GM18907 (cell line): ENCODE data around the gene FAM219A.

Source experiments
- ATAC-seq: cut with Tn5 transposase; IDR thresholded peaks from one replicate; pipeline ENCODE4 v1.9.1; 2021; ENCODE audit warnings: mild to moderate bottlenecking, moderate library complexity; ENCODE audit not compliant: unreplicated experiment

The FAM219A gene

GRCh38 chr9:34405719-34406118 lies 52.7 kb downstream of the FAM219A start:
- no peak for ATAC-seq

GRCh38 chr9:34403554-34404380 lies 54.6 kb downstream of the FAM219A start:
- ATAC-seq, result no peak

GRCh38 chr9:34400686-34401602 lies 57.4 kb downstream of the FAM219A start:
- no peak for ATAC-seq

- no peak for ATAC-seq
Observed at GRCh38 chr9:34400275-34400674, 58.1 kb downstream of the FAM219A start.

- ATAC-seq, result no peak
Observed at GRCh38 chr9:34399729-34400128, 58.6 kb downstream of the FAM219A start.

- ATAC-seq, result no peak
Observed at GRCh38 chr9:34398875-34399274, 59.5 kb downstream of the FAM219A start.

- ATAC-seq, result no peak
Observed at GRCh38 chr9:34396276-34397214, 61.8 kb downstream of the FAM219A start.

- ATAC-seq, result no peak
Observed at GRCh38 chr9:34392511-34392910, 65.9 kb downstream of the FAM219A start.

- no peak for ATAC-seq
Observed at GRCh38 chr9:34387239-34387638, 71.1 kb downstream of the FAM219A start.

- no peak for ATAC-seq
Observed at GRCh38 chr9:34386656-34387055, 71.7 kb downstream of the FAM219A start.

GRCh38 chr9:34385561-34386230 lies 72.7 kb downstream of the FAM219A start:
- ATAC-seq, result no peak

- ATAC-seq, result no peak
Observed at GRCh38 chr9:34384368-34385165, 73.8 kb downstream of the FAM219A start.

- ATAC-seq, result no peak
Observed at GRCh38 chr9:34383904-34384303, 74.5 kb downstream of the FAM219A start.

GRCh38 chr9:34382879-34383278 lies 75.5 kb downstream of the FAM219A start:
- ATAC-seq, result no peak

- no peak for ATAC-seq
Observed at GRCh38 chr9:34382054-34382453, 76.3 kb downstream of the FAM219A start.

GRCh38 chr9:34381323-34381722 lies 77.0 kb downstream of the FAM219A start:
- ATAC-seq, result no peak

GRCh38 chr9:34380511-34381315 lies 77.7 kb downstream of the FAM219A start:
- no peak for ATAC-seq

GRCh38 chr9:34380034-34380510 lies 78.3 kb downstream of the FAM219A start:
- no peak for ATAC-seq
